HG03175 (cell line): ENCODE results near the gene GNB1L.

Source experiments
- ATAC-seq: cut with Tn5 transposase; IDR thresholded peaks from one replicate; pipeline ENCODE4 v1.9.1; 2021; ENCODE audit warnings: mild to moderate bottlenecking, moderate library complexity; ENCODE audit not compliant: unreplicated experiment

The GNB1L gene

GRCh38 chr22:19812910-19813309 is 41.8 kb downstream of the GNB1L start:
- no peak for ATAC-seq

- no peak for ATAC-seq
These were observed 42.6 kb downstream of the GNB1L start for GRCh38 chr22:19811811-19812771.

GRCh38 chr22:19811211-19811621 is 43.5 kb downstream of the GNB1L start:
- ATAC-seq: no peak

GRCh38 chr22:19810381-19811201 is 44.1 kb downstream of the GNB1L start:
- no peak for ATAC-seq

- ATAC-seq: no peak
These were observed 44.9 kb downstream of the GNB1L start for GRCh38 chr22:19809741-19810140.

GRCh38 chr22:19808873-19809478 is 45.7 kb downstream of the GNB1L start:
- no peak for ATAC-seq

GRCh38 chr22:19807914-19808872 is 46.5 kb downstream of the GNB1L start:
- ATAC-seq: no peak

GRCh38 chr22:19807161-19807913 is 47.3 kb downstream of the GNB1L start:
- ATAC-seq: no peak

- ATAC-seq: no peak
These were observed 48.2 kb downstream of the GNB1L start for GRCh38 chr22:19806213-19807160.

GRCh38 chr22:19805821-19806212 is 48.9 kb downstream of the GNB1L start:
- no peak for ATAC-seq

GRCh38 chr22:19803736-19804267 is 50.9 kb downstream of the GNB1L start:
- no peak for ATAC-seq

GRCh38 chr22:19802894-19803735 is 51.6 kb downstream of the GNB1L start:
- ATAC-seq: no peak

GRCh38 chr22:19802001-19802893 is 52.4 kb downstream of the GNB1L start:
- ATAC-seq: no peak

- ATAC-seq: no peak
These were observed 53.2 kb downstream of the GNB1L start for GRCh38 chr22:19801340-19802000.

- ATAC-seq: no peak
These were observed 53.9 kb downstream of the GNB1L start for GRCh38 chr22:19800761-19801244.
